Nephron progenitor cell (in vitro differentiated cells): ENCODE data around the gene ADSS2.

Experiments
- DNase-seq: peaks from one replicate; pipeline ENCODE4 v3.0.0; 2021
- H3K27ac Mint-ChIP-seq: 2 replicates; pipeline ENCODE4 v1.8.0; 2021; ENCODE audit warnings: mild to moderate bottlenecking, moderate library complexity, mixed read lengths
- H3K27me3 Mint-ChIP-seq: 2 replicates; pipeline ENCODE4 v1.8.0; 2021; ENCODE audit warnings: mild to moderate bottlenecking, low read depth, mixed read lengths; ENCODE audit not compliant: poor library complexity
- H3K36me3 Mint-ChIP-seq: 2 replicates; pipeline ENCODE4 v1.8.0; 2021; ENCODE audit warnings: low read depth, mixed read lengths
- H3K4me1 Mint-ChIP-seq: 2 replicates; pipeline ENCODE4 v1.8.0; 2021; ENCODE audit warnings: mixed read lengths
- H3K4me3 Mint-ChIP-seq: 2 replicates; pipeline ENCODE4 v1.8.0; 2021; ENCODE audit warnings: mild to moderate bottlenecking, moderate library complexity, mixed read lengths
- H3K9me3 Mint-ChIP-seq: 2 replicates; pipeline ENCODE4 v1.8.0; 2021; ENCODE audit warnings: mild to moderate bottlenecking, moderate library complexity, mixed read lengths
- CTCF ChIP-seq: fragments of 200-600 bp; sonication (generic); IDR thresholded peaks from 2 replicates; pipeline ENCODE4 v1.5.0; 2021; ENCODE audit warnings: antibody characterized with exemption

Gene ADSS2

GRCh38 chr1:244403431-244403830, 48.3 kb downstream of the ADSS2 start:
- Mint-ChIP-seq H3K4me1 (no peaks in the 10 kb centered on the region), H3K36me3 (peaks cover 94% of the 10 kb centered on the region), H3K9me3 (peaks cover 66% of the 10 kb centered on the region), H3K27ac (no peak overlapping the region), H3K4me3 (no peak overlapping the region), H3K27me3 (no peaks in the 10 kb centered on the region)
- TF ChIP-seq CTCF = no peak
- no peak for DNase-seq

- peaks cover 3% of the 10 kb centered on the region for H3K27me3 Mint-ChIP-seq
- peaks cover 81% of the 10 kb centered on the region for H3K36me3 Mint-ChIP-seq
- no peaks in the 10 kb centered on the region for H3K4me1 Mint-ChIP-seq
- H3K27ac Mint-ChIP-seq = no peak overlapping the region
- no peak for DNase-seq
- TF ChIP-seq CTCF = no peak
- H3K9me3 Mint-ChIP-seq = peaks cover 66% of the 10 kb centered on the region
- H3K4me3 Mint-ChIP-seq = no peak overlapping the region
Measured at GRCh38 chr1:244400974-244401373, 50.7 kb downstream of the ADSS2 start.

- peaks cover 35% of the 10 kb centered on the region for H3K9me3 Mint-ChIP-seq
- no peak for TF ChIP-seq CTCF
- peaks cover 3% of the 10 kb centered on the region for H3K27me3 Mint-ChIP-seq
- peaks cover 44% of the 10 kb centered on the region for H3K36me3 Mint-ChIP-seq
- no peak overlapping the region for H3K27ac Mint-ChIP-seq
- DNase-seq = no peak
- H3K4me3 Mint-ChIP-seq = no peak overlapping the region
- peaks cover 7% of the 10 kb centered on the region for H3K4me1 Mint-ChIP-seq
Measured at GRCh38 chr1:244397131-244397530, 54.6 kb downstream of the ADSS2 start.

GRCh38 chr1:244395965-244396364, 55.7 kb downstream of the ADSS2 start:
- no peak for DNase-seq
- Mint-ChIP-seq H3K27me3 (peaks cover 3% of the 10 kb centered on the region), H3K27ac (no peak overlapping the region), H3K36me3 (peaks cover 36% of the 10 kb centered on the region), H3K4me1 (peaks cover 7% of the 10 kb centered on the region), H3K4me3 (no peak overlapping the region), H3K9me3 (peaks cover 23% of the 10 kb centered on the region)
- TF ChIP-seq CTCF = no peak

GRCh38 chr1:244394826-244395765, 56.6 kb downstream of the ADSS2 start:
- Mint-ChIP-seq H3K4me1 (peaks cover 7% of the 10 kb centered on the region), H3K27me3 (peaks cover 3% of the 10 kb centered on the region), H3K27ac (peak overlapping the region; percentile 87), H3K36me3 (peaks cover 27% of the 10 kb centered on the region), H3K4me3 (no peak overlapping the region), H3K9me3 (peaks cover 15% of the 10 kb centered on the region)
- no peak for DNase-seq
- no peak for TF ChIP-seq CTCF

GRCh38 chr1:244394346-244394745, 57.4 kb downstream of the ADSS2 start:
- H3K36me3 Mint-ChIP-seq = peaks cover 19% of the 10 kb centered on the region
- DNase-seq = no peak
- no peak for TF ChIP-seq CTCF
- H3K4me1 Mint-ChIP-seq = peaks cover 7% of the 10 kb centered on the region
- H3K27me3 Mint-ChIP-seq = peaks cover 3% of the 10 kb centered on the region
- no peak overlapping the region for H3K4me3 Mint-ChIP-seq
- H3K27ac Mint-ChIP-seq = no peak overlapping the region
- H3K9me3 Mint-ChIP-seq = peaks cover 7% of the 10 kb centered on the region
